WTC11 (cell line): Measurements from ENCODE around the gene RHOJ. TPM values are rescaled to one million over a fixed set of nuclear protein-coding genes. Genes with fewer than 3 reads are reported as not detected.

Source experiments
- ATAC-seq: fragments of 200-7000 bp; cut with Tn5 transposase; 2 replicates; pipeline ENCODE4 v1.10.0; 2021; ENCODE audit warnings: mild to moderate bottlenecking, moderate library complexity
- CTCF ChIA-PET: fragments of 300-600 bp; sonication (Branson Sonifier 250); formaldehyde crosslinking; loops from one replicate; lab custom pipeline; 2021; ENCODE audit warnings: antibody characterized with exemption; lab: Charles Lee
- POLR2A ChIA-PET: fragments of 350-600 bp; sonication (Branson Sonifier 250); formaldehyde crosslinking; loops from one replicate; lab custom pipeline; 2021; ENCODE audit warnings: antibody characterized with exemption; lab: Charles Lee
- DNase-seq: peaks from one replicate; pipeline ENCODE4 v3.0.0; 2021; ENCODE audit warnings: low spot score
- H3K27ac Mint-ChIP-seq: 2 replicates; pipeline ENCODE4 v1.8.0; 2021; ENCODE audit warnings: mixed read lengths
- H3K27me3 Mint-ChIP-seq: 2 replicates; pipeline ENCODE4 v1.8.0; 2021; ENCODE audit warnings: low read depth, mild to moderate bottlenecking, moderate library complexity, mixed read lengths
- H3K36me3 Mint-ChIP-seq: 2 replicates; pipeline ENCODE4 v1.8.0; 2021; ENCODE audit warnings: mixed read lengths
- H3K4me1 Mint-ChIP-seq: 2 replicates; pipeline ENCODE4 v1.8.0; 2022; ENCODE audit warnings: mixed read lengths
- H3K4me3 Mint-ChIP-seq: 2 replicates; pipeline ENCODE4 v1.8.0; 2021; ENCODE audit warnings: mild to moderate bottlenecking, moderate library complexity, mixed read lengths
- H3K9me3 Mint-ChIP-seq: 2 replicates; pipeline ENCODE4 v1.8.0; 2021; ENCODE audit warnings: mixed read lengths
- ATF1 ChIP-seq: sonication (generic); formaldehyde crosslinking; IDR thresholded peaks from 2 replicates; pipeline ENCODE4 v1.8.1; 2023; ENCODE audit warnings: mild to moderate bottlenecking, moderate library complexity, missing genetic modification reagents
- ATF6 ChIP-seq: sonication (generic); formaldehyde crosslinking; IDR thresholded peaks from 2 replicates; pipeline ENCODE4 v1.8.1; 2023; ENCODE audit warnings: mild to moderate bottlenecking, missing genetic modification reagents
- CBFB ChIP-seq: sonication (generic); formaldehyde crosslinking; IDR thresholded peaks from 2 replicates; pipeline ENCODE4 v1.8.1; 2022; ENCODE audit warnings: mild to moderate bottlenecking, low read depth, missing genetic modification reagents
- CDX4 ChIP-seq: fragments of 250-450 bp; sonication (Bioruptor Pico); IDR thresholded peaks from 2 replicates; pipeline ENCODE4 v1.9.0; 2021; ENCODE audit warnings: moderate library complexity, mild to moderate bottlenecking, inconsistent platforms, borderline replicate concordance
- E2F1 ChIP-seq: sonication (generic); formaldehyde crosslinking; IDR thresholded peaks from 2 replicates; pipeline ENCODE4 v1.8.0; 2022; ENCODE audit warnings: mild to moderate bottlenecking, missing genetic modification reagents
- FOXK1 ChIP-seq: sonication (generic); formaldehyde crosslinking; IDR thresholded peaks from 2 replicates; pipeline ENCODE4 v1.8.0; 2022; ENCODE audit warnings: mild to moderate bottlenecking, moderate library complexity, missing genetic modification reagents
- GABPB1 ChIP-seq: sonication (generic); formaldehyde crosslinking; IDR thresholded peaks from 2 replicates; pipeline ENCODE4 v1.8.1; 2023; ENCODE audit warnings: mild to moderate bottlenecking, missing genetic modification reagents
- HMGA2 ChIP-seq: fragments of 250-450 bp; sonication (Bioruptor Pico); IDR thresholded peaks from 2 replicates; pipeline ENCODE4 v1.4.0; 2021; ENCODE audit warnings: mild to moderate bottlenecking, moderate library complexity
- MXD4 ChIP-seq: fragments of 250-450 bp; sonication (Bioruptor Pico); IDR thresholded peaks from 2 replicates; pipeline ENCODE4 v1.8.0; 2021; ENCODE audit warnings: mild to moderate bottlenecking, moderate library complexity, borderline replicate concordance
- PRRX2 ChIP-seq: fragments of 250-450 bp; sonication (Bioruptor Pico); IDR thresholded peaks from 2 replicates; pipeline ENCODE4 v1.8.0; 2021; ENCODE audit warnings: mild to moderate bottlenecking
- SOX15 ChIP-seq: fragments of 250-450 bp; sonication (Bioruptor Pico); IDR thresholded peaks from 2 replicates; pipeline ENCODE4 v1.9.0; 2021; ENCODE audit warnings: mild to moderate bottlenecking
- USF2 ChIP-seq: sonication (generic); formaldehyde crosslinking; IDR thresholded peaks from 2 replicates; pipeline ENCODE4 v1.8.1; 2023; ENCODE audit warnings: mild to moderate bottlenecking, missing genetic modification reagents, moderate library complexity
- ZBTB21 ChIP-seq: sonication (generic); formaldehyde crosslinking; IDR thresholded peaks from 2 replicates; pipeline ENCODE4 v1.8.1; 2023; ENCODE audit warnings: mild to moderate bottlenecking, missing genetic modification reagents, borderline replicate concordance
- ZNF138 ChIP-seq: sonication (generic); formaldehyde crosslinking; conservative IDR thresholded peaks from 2 replicates; pipeline ENCODE4 v1.8.1; 2022; ENCODE audit warnings: mild to moderate bottlenecking, moderate library complexity, missing genetic modification reagents
- ZNF219 ChIP-seq: sonication (generic); formaldehyde crosslinking; IDR thresholded peaks from 2 replicates; pipeline ENCODE4 v1.8.0; 2023; ENCODE audit warnings: missing genetic modification reagents, mild to moderate bottlenecking, borderline replicate concordance
- ZNF317 ChIP-seq: sonication (generic); formaldehyde crosslinking; IDR thresholded peaks from 2 replicates; pipeline ENCODE4 v1.8.1; 2023; ENCODE audit warnings: low read depth, mild to moderate bottlenecking, moderate library complexity, missing genetic modification reagents, borderline replicate concordance
- ZNF396 ChIP-seq: fragments of 250-450 bp; sonication (Bioruptor Pico); IDR thresholded peaks from 2 replicates; pipeline ENCODE4 v1.8.0; 2021; ENCODE audit warnings: mild to moderate bottlenecking, moderate library complexity, borderline replicate concordance
- total RNA-seq: library from RNA; stranded (reverse); gene quantifications from 3 replicates; pipeline ENCODE4 v1.2.3, GENCODE V29; 2021
- TF ChIP-seq, protein P1 (sequence below): sonication (generic); formaldehyde crosslinking; IDR thresholded peaks from 2 replicates; pipeline ENCODE4 v1.8.0; 2022; ENCODE audit warnings: mild to moderate bottlenecking, missing genetic modification reagents
- TF ChIP-seq, protein P2 (sequence below): fragments of 200-600 bp; IDR thresholded peaks from 2 replicates; pipeline ENCODE4 v1.8.0; 2022; ENCODE audit warnings: antibody characterized with exemption
- TF ChIP-seq, protein P3 (sequence below): sonication (generic); formaldehyde crosslinking; conservative IDR thresholded peaks from 2 replicates; pipeline ENCODE4 v1.8.1; 2023; ENCODE audit warnings: mild to moderate bottlenecking, low read depth, missing genetic modification reagents, moderate library complexity

RHOJ gene
- total RNA-seq, 1 experiment from 2014 or later, result 0.13 TPM

DNA sequence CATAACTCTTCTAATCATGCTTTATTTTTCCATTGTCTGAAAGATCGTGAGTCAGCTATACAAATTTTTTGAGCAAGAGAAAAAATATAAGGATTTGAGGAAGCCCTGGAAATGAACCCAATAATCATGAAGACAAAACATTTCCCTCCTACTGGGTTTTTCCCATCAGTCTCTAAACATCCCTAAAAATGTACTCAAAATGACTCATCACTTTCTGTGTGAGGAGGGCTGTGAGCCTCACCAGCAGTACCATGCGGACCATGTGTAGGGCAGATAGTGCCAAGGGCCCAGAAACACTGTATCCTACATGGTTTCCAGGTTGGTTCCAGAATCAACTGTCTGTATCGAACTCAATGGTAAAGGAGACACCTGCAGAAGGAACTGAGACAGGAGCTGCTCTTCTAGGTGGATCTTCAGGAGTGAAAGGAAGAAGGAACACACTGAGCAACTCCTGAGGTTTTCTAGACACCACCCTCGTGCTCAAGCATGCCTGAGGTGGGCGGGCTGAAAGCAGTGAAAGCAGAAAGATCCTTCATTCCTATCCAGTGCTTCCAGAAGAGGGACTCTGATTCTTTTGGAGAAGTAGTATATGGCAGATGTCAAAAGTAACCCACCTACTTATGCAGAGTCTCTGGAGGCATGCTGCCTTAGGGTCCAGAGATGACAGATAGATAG lies 48.6 kb upstream of the RHOJ start:
- CTCF ChIA-PET, result no interaction called here

More for the DNA sequence above, 48.6 kb upstream of the RHOJ start:
- ATAC-seq (no peak), DNase-seq (no peak)
- Mint-ChIP-seq H3K9me3 (peaks cover 13% of the 10 kb centered on the region), H3K4me3 (no peak overlapping the region), H3K36me3 (no peaks in the 10 kb centered on the region), H3K27me3 (no peaks in the 10 kb centered on the region), H3K4me1 (peaks cover 5% of the 10 kb centered on the region), H3K27ac (no peak overlapping the region)
- TF ChIP-seq PRRX2 (CRISPR knock-in tag), result no peak
- TF ChIP-seq, protein P1, sequence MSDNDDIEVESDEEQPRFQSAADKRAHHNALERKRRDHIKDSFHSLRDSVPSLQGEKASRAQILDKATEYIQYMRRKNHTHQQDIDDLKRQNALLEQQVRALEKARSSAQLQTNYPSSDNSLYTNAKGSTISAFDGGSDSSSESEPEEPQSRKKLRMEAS (CRISPR knock-in tag), result no peak
- TF ChIP-seq ATF1 (CRISPR knock-in tag), result no peak
- no peak for TF ChIP-seq CBFB (CRISPR knock-in tag)
- no peak for TF ChIP-seq E2F1 (CRISPR knock-in tag)
- TF ChIP-seq, protein P2, sequence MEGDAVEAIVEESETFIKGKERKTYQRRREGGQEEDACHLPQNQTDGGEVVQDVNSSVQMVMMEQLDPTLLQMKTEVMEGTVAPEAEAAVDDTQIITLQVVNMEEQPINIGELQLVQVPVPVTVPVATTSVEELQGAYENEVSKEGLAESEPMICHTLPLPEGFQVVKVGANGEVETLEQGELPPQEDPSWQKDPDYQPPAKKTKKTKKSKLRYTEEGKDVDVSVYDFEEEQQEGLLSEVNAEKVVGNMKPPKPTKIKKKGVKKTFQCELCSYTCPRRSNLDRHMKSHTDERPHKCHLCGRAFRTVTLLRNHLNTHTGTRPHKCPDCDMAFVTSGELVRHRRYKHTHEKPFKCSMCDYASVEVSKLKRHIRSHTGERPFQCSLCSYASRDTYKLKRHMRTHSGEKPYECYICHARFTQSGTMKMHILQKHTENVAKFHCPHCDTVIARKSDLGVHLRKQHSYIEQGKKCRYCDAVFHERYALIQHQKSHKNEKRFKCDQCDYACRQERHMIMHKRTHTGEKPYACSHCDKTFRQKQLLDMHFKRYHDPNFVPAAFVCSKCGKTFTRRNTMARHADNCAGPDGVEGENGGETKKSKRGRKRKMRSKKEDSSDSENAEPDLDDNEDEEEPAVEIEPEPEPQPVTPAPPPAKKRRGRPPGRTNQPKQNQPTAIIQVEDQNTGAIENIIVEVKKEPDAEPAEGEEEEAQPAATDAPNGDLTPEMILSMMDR, result no peak
- TF ChIP-seq USF2, result no peak
- no peak for TF ChIP-seq HMGA2
- TF ChIP-seq, protein P3, sequence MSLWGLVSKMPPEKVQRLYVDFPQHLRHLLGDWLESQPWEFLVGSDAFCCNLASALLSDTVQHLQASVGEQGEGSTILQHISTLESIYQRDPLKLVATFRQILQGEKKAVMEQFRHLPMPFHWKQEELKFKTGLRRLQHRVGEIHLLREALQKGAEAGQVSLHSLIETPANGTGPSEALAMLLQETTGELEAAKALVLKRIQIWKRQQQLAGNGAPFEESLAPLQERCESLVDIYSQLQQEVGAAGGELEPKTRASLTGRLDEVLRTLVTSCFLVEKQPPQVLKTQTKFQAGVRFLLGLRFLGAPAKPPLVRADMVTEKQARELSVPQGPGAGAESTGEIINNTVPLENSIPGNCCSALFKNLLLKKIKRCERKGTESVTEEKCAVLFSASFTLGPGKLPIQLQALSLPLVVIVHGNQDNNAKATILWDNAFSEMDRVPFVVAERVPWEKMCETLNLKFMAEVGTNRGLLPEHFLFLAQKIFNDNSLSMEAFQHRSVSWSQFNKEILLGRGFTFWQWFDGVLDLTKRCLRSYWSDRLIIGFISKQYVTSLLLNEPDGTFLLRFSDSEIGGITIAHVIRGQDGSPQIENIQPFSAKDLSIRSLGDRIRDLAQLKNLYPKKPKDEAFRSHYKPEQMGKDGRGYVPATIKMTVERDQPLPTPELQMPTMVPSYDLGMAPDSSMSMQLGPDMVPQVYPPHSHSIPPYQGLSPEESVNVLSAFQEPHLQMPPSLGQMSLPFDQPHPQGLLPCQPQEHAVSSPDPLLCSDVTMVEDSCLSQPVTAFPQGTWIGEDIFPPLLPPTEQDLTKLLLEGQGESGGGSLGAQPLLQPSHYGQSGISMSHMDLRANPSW (CRISPR knock-in tag), result no peak
- TF ChIP-seq ZNF317 (CRISPR knock-in tag), result no peak
- TF ChIP-seq MXD4 (CRISPR knock-in tag), result no peak
- no peak for TF ChIP-seq ZNF396
- TF ChIP-seq FOXK1, result no peak
- no peak for TF ChIP-seq ZNF138
- no peak for TF ChIP-seq ZBTB21
- no peak for TF ChIP-seq SOX15 (CRISPR knock-in tag)
- TF ChIP-seq GABPB1 (CRISPR knock-in tag), result no peak
- no peak for TF ChIP-seq CDX4 (CRISPR knock-in tag)
- TF ChIP-seq ZNF219 (CRISPR knock-in tag), result no peak
- TF ChIP-seq ATF6 (CRISPR knock-in tag), result no peak
- POLR2A ChIA-PET, result no interaction called here
